Measurements from ENCODE around the gene TSEN34.
A peak's percentile ranks its signal among the peaks of the same experiment; 100 is the strongest.
"Not testable (repeated sequence)": the region's sequence is repeated elsewhere in the genome, so short reads cannot be mapped to it uniquely, and the experiment has no call there.

The TSEN34 gene

DNA sequence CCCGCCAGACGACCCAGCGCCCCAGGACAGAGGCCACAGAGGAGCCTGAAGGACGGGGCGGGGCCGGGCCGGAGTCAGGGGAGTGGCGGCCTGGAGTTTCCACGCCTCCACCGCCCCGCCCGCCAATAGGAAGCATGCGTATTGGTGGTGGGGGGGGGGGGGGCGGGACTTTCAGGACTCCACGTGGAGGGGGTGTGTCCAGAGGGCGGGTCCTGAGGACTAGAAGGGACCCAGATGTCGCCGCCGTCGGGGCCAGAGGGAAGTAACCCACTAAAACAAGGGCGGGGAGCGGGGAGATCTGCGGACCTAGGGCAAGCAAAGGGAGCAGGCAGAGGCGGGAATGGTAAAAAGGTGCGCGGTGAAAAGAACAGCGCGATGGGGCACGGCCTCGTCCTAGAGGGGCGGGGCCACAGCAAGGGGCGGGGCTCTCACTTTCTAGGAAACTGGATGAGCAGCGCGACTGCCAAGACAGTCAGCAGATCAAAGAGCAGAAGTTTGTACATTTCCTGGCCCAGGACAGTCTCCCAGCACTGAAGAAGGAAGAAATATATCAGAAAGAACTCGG lies 28.8 kb upstream of the TSEN34 start:
- peak; percentile 53 for DNase-seq

GRCh38 chr19:54162884-54163283 lies 28.2 kb upstream of the TSEN34 start:
- DNase-seq, result no peak

- DNase-seq, result no peak
Measured at GRCh38 chr19:54164369-54165068, 26.6 kb upstream of the TSEN34 start.

DNA sequence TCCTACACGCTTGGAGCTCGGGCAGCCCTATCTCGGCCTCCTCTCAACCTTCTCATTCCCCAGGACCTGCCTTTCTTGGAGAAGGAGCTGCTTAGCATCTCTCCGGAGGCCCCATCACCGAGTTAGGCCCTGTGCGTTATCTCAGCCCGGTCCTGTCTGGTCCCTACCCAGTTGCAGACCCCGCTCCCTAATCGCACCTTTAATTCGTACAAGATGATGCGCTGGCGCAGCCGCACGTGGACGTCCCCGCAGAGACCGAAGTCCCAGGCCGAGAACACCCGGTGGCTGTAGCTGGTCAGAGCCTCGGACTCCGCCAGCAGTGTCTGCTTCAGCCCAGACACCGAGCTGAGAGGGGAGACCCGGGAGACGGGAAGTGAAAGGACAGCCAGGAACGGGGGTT lies 25.9 kb upstream of the TSEN34 start:
- DNase-seq, result no peak

DNA sequence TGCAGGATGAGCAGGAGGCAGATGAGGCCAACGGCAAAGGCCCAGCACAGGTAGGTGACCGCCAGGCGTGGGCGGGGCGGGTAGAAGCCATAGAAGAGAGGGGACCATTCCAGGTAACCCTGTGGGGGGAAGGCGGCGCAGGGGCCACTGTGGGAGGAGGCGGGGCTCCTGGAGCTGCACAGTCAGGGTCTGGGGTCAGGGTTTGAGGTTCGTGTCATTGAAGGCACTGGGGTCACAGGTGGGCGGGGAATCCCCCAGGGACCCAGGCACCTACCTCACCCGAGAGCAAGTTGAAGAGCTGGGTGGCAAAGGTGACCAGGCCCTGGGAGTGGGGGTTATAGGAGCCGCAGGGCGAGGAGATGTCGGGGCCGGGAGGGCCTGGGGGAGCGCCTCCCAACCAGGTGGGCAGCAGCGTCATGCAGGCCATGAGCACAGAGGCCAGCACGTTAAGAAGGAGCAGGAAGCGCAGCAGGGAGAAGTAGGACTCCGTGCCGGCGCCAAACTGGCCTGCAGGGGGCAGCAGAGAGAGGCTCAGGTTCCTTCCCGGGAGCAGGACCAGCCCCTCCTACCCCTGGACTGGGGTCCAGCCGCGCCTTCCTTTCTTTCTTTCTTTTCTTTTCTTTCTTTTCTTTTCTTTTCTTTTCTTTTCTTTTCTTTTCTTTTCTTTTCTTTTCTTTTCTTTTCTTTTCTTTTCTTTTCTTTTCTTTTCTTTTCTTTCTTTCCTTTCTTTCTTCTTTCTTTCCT lies 22.8 kb upstream of the TSEN34 start:
- DNase-seq, result peak; percentile 45

- no peak for DNase-seq
Measured at GRCh38 chr19:54169149-54169740, 21.9 kb upstream of the TSEN34 start.

DNA sequence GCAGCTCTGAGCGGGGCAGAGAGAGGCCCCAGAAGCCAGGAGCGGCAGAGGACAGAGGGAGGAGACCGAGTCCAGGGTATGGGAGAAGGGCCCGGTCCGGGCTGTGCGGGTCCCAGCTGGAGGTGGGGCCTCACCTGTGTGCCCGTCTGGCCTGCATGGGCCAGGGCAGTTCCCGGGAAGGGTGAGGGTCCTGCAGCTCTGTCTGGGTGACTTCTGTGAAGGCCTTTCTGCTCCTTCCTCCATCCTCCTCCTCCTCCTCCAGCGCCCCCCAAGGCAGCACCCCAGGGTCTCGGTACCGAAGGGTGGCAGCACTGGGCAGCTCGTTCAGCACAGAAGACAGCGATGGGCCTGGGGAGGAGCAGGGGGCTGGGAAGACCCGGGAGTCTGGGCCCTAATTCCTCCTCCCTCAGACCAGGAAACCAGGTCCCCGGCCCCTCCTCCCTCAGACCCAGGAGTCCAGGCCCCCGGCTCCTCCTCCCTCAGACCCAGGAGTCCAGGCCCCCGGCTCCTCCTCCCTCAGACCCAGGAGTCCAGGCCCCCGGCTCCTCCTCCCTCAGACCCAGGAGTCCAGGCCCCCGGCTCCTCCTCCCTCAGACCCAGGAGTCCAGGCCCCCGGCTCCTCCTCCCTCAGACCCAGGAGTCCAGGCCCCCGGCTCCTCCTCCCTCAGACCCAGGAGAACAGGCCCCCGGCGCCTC lies 19.2 kb upstream of the TSEN34 start:
- not testable (repeated sequence) for DNase-seq

DNA sequence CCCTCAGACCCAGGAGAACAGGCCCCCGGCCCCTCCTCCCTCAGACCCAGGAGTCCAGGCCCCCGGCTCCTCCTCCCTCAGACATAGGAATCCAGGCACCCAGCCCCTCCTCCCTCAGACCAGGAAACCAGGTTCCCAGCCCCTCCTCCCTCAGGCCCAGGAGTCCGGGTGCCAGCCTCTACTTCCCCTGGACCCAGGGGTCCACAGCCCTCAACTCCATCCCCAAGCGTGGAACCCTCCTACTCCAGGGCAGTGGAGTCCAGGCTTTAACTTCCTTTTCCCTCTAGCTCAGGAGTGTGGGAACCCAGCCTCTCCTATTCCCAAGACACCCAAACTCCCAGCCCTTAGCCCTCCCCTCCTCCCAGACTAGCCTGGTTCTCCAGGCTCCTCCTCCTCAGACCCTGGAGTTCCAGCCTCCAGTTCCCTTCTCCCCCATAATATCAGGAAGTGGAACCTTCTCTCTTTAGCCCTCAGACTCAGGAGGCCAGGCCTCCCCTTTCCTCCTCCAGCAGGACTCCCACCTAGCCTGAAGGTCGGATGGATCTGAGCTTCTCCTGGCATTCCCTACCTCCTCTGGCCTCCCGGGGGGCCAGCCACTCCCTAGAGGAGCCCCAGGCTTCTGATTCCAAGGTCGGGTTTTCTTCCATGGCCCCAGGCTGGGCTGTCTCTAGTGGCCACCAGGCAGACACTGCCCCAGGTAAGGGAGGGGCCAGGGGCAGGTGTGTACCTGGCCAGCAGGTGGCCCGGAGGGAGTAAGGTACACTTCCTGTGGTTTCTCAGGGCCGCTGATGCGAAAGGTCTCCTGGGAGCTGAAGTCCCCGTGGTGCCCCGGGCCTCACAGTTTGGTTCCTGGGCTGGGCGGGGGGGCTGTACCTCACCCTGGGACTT lies 18.4 kb upstream of the TSEN34 start, which contains the start of gene TMC4:
TMC4 (minus strand) TSS at position 690 of the 888 bp plus-strand sequence; CDS start at position 647, 43 bp downstream.
- no peak for DNase-seq

DNA sequence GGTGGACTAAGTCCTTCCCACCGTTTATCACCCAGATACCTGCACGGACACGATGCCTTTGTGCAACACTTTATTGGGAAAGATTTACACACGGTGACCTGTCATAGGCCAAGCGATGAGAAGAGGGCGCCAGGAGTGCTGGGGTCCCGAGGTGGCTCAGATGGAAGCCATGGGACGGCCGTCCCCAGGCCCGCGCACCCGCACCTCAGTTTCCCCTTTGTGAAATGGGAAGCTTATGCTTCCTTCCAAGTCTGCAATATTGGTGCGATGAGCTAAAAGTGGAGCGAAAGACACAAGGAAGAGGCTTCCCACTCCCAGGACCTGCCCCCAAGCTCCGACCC lies 17.8 kb upstream of the TSEN34 start:
- no peak for DNase-seq

DNA sequence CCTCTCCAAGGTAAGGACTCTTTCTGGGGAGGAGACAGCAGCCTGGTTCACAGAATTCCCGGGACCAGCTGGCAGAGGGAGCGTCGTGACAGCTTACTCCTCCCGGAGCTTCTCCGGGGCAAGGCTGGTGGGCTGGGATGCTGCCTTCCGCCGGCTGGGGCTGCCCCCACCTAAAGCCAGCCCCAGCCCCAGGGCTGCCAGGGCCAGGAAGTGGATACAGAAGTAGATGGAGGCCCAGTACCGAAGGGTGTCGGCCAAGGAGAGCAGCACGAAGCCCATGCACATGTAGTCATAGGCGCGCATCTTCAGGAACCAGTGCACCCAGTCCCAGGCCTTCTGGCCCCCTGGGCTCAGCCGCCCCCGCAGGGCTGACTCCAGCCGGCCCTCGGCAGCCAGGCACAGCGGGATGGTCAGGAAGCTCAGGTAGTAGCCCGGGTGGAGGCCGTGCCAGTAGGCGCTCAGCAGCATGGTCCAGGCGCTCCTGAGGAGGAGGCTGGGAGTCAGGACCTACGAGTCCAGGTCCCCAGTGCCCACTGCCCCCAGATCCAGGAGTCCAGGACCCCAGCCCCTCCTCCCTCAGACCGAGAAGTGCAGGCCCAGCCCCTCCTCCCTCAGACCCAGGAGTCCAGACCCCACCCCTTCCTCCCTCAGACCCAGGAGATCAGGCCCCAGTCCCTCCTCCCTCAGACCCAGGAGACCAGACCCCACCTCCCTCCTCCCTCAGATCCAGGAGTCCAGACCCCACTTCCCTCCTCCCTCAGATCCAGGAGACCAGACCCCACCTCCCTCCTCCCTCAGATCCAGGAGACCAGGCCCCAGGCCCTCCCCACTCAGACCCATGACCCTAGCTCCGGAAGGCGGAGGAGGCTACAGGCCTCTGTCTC lies 16.9 kb upstream of the TSEN34 start:
- no peak for DNase-seq

DNA sequence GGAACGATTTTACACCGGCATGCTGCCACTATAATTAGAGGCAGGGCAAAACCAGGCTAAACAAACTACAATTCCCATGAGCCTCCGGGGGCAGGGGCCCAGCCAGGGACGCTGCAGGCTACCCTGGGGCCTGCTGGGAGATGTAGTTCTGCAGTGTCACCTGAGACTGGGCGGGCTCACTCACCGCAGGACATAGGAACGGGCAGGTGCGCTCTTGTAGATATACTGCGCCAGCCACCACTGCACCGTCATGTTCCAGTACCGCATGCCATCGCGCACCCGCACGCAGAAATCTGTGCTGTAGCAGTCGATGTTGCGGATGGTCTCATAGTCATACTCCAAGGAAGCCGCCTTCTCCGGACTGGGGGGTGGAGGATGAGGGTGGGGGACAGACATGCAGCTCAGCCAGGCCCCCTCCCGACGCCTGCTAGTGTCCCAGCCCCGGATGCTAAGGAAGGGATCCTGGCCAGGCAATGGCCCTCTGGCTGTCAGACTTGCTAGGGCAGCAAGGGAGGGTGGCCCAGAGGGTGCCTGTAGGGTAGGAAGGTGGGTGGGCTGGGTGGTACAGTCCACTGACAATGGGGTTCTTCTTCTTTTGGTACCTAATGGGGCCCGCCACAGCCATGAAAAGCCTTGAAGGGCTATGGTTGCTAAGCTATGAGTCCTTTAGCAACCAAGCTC lies 12.4 kb upstream of the TSEN34 start:
- no peak for DNase-seq

DNA sequence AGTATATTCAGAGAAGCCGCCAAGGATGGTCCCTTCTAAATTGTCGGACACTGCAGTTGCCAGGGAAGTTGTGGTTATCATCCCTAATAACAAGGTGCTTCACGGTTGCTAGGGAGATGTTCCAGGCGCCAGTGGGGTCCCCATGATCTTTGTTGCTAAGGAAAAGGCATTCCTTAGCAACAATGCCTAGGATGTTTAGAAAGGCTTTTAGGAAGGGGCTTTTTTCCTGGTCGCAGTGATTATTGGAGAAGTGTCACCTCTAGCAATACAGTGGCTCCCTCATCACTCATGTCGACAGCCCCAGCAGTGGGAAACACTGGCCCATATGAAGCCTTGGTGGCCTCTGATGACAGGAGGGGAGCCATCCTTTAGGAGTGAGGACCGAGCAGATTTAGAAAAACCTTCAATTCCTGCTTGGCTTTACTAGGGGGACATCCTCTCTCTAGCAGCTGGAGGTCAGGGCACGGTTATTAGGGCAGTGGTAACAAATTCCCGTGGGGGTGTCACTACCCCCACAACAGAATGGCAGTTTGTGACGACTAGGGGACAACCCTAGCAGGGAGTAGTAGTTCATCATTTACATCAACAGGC lies 11.8 kb upstream of the TSEN34 start:
- no peak for DNase-seq

GRCh38 chr19:54179921-54180461 lies 11.1 kb upstream of the TSEN34 start:
- DNase-seq, result no peak

- no peak for DNase-seq
Measured at GRCh38 chr19:54180691-54181091, 10.4 kb upstream of the TSEN34 start.

DNA sequence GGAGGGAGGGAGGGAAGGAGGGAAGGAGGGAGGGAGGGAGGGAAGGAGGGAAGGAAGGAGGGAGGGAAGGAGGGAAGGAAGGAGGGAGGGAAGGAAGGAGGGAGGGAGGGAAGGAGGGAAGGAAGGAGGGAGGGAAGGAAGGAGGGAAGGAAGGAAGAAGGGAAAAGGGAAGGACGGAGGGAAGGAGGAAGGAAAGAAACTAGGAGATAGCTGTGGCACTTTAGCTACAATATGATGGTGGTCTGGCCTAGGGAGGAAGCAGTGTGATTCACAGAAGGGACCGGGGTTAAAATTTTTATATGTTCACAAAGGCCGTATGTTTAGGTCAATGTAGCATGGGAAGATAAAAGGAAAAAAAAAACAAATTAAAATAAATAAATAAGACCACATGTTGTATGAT lies 9.2 kb upstream of the TSEN34 start:
- DNase-seq, result not testable (repeated sequence)

DNA sequence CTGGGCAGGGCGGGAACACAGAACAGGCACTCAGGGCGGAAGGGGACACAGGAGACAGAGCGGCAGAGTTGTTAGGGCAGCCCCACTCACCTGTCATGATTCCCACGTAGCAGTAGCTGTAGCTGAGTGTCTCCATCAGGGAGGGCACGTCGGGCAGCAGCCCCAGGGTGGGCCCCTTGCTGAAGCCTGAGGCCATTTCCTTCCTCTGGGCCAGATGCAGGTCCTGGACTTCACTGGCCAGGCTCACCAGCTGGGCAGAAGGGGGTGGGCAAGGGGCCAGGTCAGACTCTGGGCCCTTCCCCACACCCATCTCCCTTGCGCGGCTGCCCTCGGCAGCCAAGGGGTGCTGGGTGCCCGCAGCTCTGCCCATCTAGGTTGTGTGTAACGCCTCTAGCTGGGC lies 7.7 kb upstream of the TSEN34 start:
- DNase-seq, result no peak

GRCh38 chr19:54186351-54186750 lies 4.8 kb upstream of the TSEN34 start:
- no peak for DNase-seq

GRCh38 chr19:54186934-54187381 lies 4.2 kb upstream of the TSEN34 start:
- DNase-seq, result no peak

GRCh38 chr19:54188215-54188871 lies 2.8 kb upstream of the TSEN34 start:
- DNase-seq, result no peak

Measured in SHP77 treated with DMSO at 0.1 percent for 48 hours (cell line).